Neural cell (in vitro differentiated cells): Measurements from ENCODE around the gene ZNF787.

ENCODE experiments used
- POLR2AphosphoS5 ChIP-seq: IDR thresholded peaks from 2 replicates; pipeline ENCODE4 v1.6.1; 2012
- RAD21 ChIP-seq: fragments of 450-650 bp; conservative IDR thresholded peaks from 2 replicates; pipeline ENCODE4 v1.6.1; 2014; ENCODE audit warnings: antibody characterized with exemption, mild to moderate bottlenecking, moderate library complexity
- TF ChIP-seq, protein P1 (sequence below): fragments of 450-650 bp; IDR thresholded peaks from 2 replicates; pipeline ENCODE4 v1.5.1; 2014; ENCODE audit warnings: antibody characterized with exemption, mild to moderate bottlenecking, moderate library complexity; ENCODE audit not compliant: poor library complexity, severe bottlenecking

DNA sequence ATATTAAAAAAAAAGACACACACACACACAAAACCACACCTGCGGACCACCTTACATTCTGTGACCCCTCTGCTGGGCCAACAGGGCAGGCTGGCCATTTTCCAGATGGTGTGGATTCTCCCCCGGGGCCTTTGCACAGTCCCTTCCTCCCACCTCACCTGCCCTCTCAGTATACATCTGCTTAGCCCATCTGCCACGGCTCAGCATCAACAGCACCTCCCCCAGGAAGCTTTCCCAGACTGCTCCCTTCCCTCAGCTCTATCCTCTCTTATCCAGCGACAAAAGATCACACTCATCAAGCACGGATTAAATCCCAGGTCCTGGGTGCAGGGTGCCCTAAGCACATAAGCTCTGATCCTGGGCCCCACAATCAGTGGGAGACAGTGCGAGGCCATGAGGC lies 4.5 kb downstream of the ZNF787 start:
- no peak for TF ChIP-seq RAD21
- TF ChIP-seq, protein P1, sequence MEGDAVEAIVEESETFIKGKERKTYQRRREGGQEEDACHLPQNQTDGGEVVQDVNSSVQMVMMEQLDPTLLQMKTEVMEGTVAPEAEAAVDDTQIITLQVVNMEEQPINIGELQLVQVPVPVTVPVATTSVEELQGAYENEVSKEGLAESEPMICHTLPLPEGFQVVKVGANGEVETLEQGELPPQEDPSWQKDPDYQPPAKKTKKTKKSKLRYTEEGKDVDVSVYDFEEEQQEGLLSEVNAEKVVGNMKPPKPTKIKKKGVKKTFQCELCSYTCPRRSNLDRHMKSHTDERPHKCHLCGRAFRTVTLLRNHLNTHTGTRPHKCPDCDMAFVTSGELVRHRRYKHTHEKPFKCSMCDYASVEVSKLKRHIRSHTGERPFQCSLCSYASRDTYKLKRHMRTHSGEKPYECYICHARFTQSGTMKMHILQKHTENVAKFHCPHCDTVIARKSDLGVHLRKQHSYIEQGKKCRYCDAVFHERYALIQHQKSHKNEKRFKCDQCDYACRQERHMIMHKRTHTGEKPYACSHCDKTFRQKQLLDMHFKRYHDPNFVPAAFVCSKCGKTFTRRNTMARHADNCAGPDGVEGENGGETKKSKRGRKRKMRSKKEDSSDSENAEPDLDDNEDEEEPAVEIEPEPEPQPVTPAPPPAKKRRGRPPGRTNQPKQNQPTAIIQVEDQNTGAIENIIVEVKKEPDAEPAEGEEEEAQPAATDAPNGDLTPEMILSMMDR: no peak
- TF ChIP-seq POLR2AphosphoS5: no peak
